ENCODE measurements around the gene HMG20B. TPM values are rescaled to one million over a fixed set of nuclear protein-coding genes. Genes with fewer than 3 reads are reported as not detected.
A peak's percentile ranks its signal among the peaks of the same experiment; 100 is the strongest.

HMG20B gene
- total and polyA plus RNA-seq, 2 of the 8 experiments (the other 6 are each of a cell fraction or from before 2014, with no cell fraction given) = 42.9 to 74.2 TPM

- TF ChIP-seq CHD7 (IDR thresholded peaks at IDR 0.05; ENCODE audit: insufficient replicate concordance, low read length) = no peak
- no peak for TF ChIP-seq KDM1A (IDR thresholded peaks at IDR 0.05; ENCODE audit: borderline replicate concordance, low read length)
- no peak for TF ChIP-seq SAP30 (IDR thresholded peaks at IDR 0.05; ENCODE audit: insufficient read depth, insufficient replicate concordance, low read length)
- TF ChIP-seq SUZ12 (IDR thresholded peaks at IDR 0.05; ENCODE audit: low read length) = no peak
- TF ChIP-seq MAX (IDR thresholded peaks at IDR 0.05) = peak; percentile 91
- peak; percentile 58; the same call in 1 of the 2 replicates for TF ChIP-seq SP1 (IDR thresholded peaks at IDR 0.05; ENCODE audit: low read depth, low read length)
- peak; percentile 67 for TF ChIP-seq SRF (IDR thresholded peaks at IDR 0.05; ENCODE audit: low read depth, low read length)
- no peak for TF ChIP-seq ZNF274 (IDR thresholded peaks at IDR 0.05; ENCODE audit: borderline replicate concordance, extremely low read depth, low read length)
- TF ChIP-seq JUN (IDR thresholded peaks at IDR 0.05; ENCODE audit: low read depth, low read length) = no peak
Observed at GRCh38 chr19:3626473-3627350, 54.0 kb downstream of the HMG20B start, which contains the start of gene CACTIN (continued).
